SK-N-SH (cell line): ENCODE results near the gene SOAT2. TPM values are rescaled to one million over a fixed set of nuclear protein-coding genes. Genes with fewer than 3 reads are reported as not detected.

Source experiments
- CTCF ChIA-PET: fragments of 300-600, 350-600 bp; formaldehyde crosslinking; extraction: SDS; loops from one replicate; lab custom pipeline; 2021; lab: Yijun Ruan, JAX
- POLR2A ChIA-PET: fragments of 350-600 bp; sonication (Branson Sonifier 250); formaldehyde crosslinking; extraction: SDS; loops from one replicate; lab custom pipeline; 2020; ENCODE audit warnings: antibody characterized with exemption, inconsistent platforms; lab: Yijun Ruan, JAX
- DNase-seq: peaks from one replicate; pipeline ENCODE4 v3.0.0; 2012
- H2AFZ ChIP-seq: fragments of 200-600 bp; sonication (generic); 2 replicates; pipeline ENCODE4 v1.8.1; 2016; ENCODE audit warnings: antibody characterized with exemption, mild to moderate bottlenecking, low read depth
- H3F3A ChIP-seq: fragments of 200-600 bp; sonication (generic); replicated peaks from 2 replicates; pipeline ENCODE3; 2016; ENCODE audit warnings: antibody characterized with exemption, mild to moderate bottlenecking; ENCODE audit not compliant: insufficient read depth
- H3K27ac ChIP-seq, 2 experiments: fragments of 200-500 bp in 1 of 2; fragments of 200-600 bp in 1 of 2; sonication (Bioruptor generic) in 1 of 2; sonication (generic), shearing (Covaris generic) in 1 of 2; 2 replicates each; pipeline versions ENCODE4 v1.5.1 to v1.6.1; 2014 to 2016; ENCODE audit warnings: low read depth in 2 of 2, inconsistent platforms in 1 of 2, low read length in 1 of 2, mild to moderate bottlenecking in 1 of 2, mixed read lengths in 1 of 2
- H3K27me3 ChIP-seq: fragments of 200-600 bp; sonication (generic), shearing (Covaris generic); 2 replicates; pipeline ENCODE4 v1.6.1; 2016; ENCODE audit warnings: mixed run types; ENCODE audit not compliant: insufficient read depth
- H3K36me3 ChIP-seq, 2 experiments: fragments of 200-500 bp in 1 of 2; fragments of 200-600 bp in 1 of 2; sonication (Bioruptor generic) in 1 of 2; sonication (generic) in 1 of 2; replicated peaks in 1 of 2; 2 replicates each; pipeline versions ENCODE3 to v1.5.1; 2014 to 2016; ENCODE audit warnings: low read length in 1 of 2, mild to moderate bottlenecking in 1 of 2; ENCODE audit not compliant: insufficient read depth in 2 of 2, control insufficient read depth in 1 of 2
- H3K4me1 ChIP-seq, 2 experiments: fragments of 200-500 bp in 1 of 2; fragments of 200-600 bp in 1 of 2; sonication (Bioruptor generic) in 1 of 2; sonication (generic), shearing (Covaris generic) in 1 of 2; 2 replicates each; pipeline versions ENCODE4 v1.5.1 to v1.6.1; 2014 to 2016; ENCODE audit warnings: low read depth in 1 of 2, low read length in 1 of 2, mixed run types in 1 of 2; ENCODE audit not compliant: insufficient read depth in 2 of 2, control insufficient read depth in 1 of 2
- H3K4me2 ChIP-seq: fragments of 200-600 bp; sonication (generic), shearing (Covaris generic); 2 replicates; pipeline ENCODE4 v1.6.1; 2017; ENCODE audit warnings: mixed run types
- H3K4me3 ChIP-seq, 2 experiments: fragments of 200-500 bp in 1 of 2; fragments of 200-600 bp in 1 of 2; sonication (Bioruptor generic) in 1 of 2; sonication (generic), shearing (Covaris generic) in 1 of 2; 2 replicates each; pipeline versions ENCODE4 v1.5.1 to v1.8.1; 2014 to 2016; ENCODE audit warnings: low read depth in 2 of 2, inconsistent platforms in 1 of 2, low read length in 1 of 2, mild to moderate bottlenecking in 1 of 2, mixed read lengths in 1 of 2, moderate library complexity in 1 of 2
- H3K79me2 ChIP-seq: fragments of 200-600 bp; sonication (generic); 2 replicates; pipeline ENCODE4 v1.8.1; 2017; ENCODE audit warnings: mild to moderate bottlenecking; ENCODE audit not compliant: insufficient read depth
- H3K9ac ChIP-seq: fragments of 200-600 bp; sonication (generic); 2 replicates; pipeline ENCODE4 v1.6.1; 2017; ENCODE audit warnings: mixed run types
- H3K9me2 ChIP-seq: fragments of 200-600 bp; sonication (generic); 2 replicates; pipeline ENCODE4 v1.6.1; 2017; ENCODE audit warnings: mixed run types
- H3K9me3 ChIP-seq: fragments of 200-600 bp; sonication (generic); 2 replicates; pipeline ENCODE4 v1.6.1; 2017; ENCODE audit warnings: mixed run types, mild to moderate bottlenecking, moderate library complexity
- H4K20me1 ChIP-seq: fragments of 200-600 bp; sonication (generic); 2 replicates; pipeline ENCODE4 v1.6.1; 2017; ENCODE audit warnings: mild to moderate bottlenecking, mixed run types; ENCODE audit not compliant: insufficient read depth
- CHD2 ChIP-seq: fragments of 150-350 bp; IDR thresholded peaks from 2 replicates; pipeline ENCODE4 v1.6.1; 2018; ENCODE audit warnings: low read length; ENCODE audit not compliant: partially characterized antibody
- EP300 ChIP-seq, 2 experiments: IDR thresholded peaks; 2 replicates each; pipeline versions ENCODE4 v1.4.0 to v1.6.1; 2012; ENCODE audit warnings: borderline replicate concordance in 1 of 2, low read depth in 1 of 2, low read length in 1 of 2
- EZH2phosphoT487 ChIP-seq: fragments of 200-600 bp; sonication (generic); IDR thresholded peaks from 2 replicates; pipeline ENCODE4 v1.6.1; 2017; ENCODE audit warnings: low read depth, mixed run types, mild to moderate bottlenecking, antibody characterized with exemption, moderate library complexity, borderline replicate concordance
- FOSL2 ChIP-seq: IDR thresholded peaks from 2 replicates; pipeline ENCODE4 v1.4.0; 2012; ENCODE audit warnings: low read depth, mild to moderate bottlenecking, moderate library complexity, borderline replicate concordance
- GABPA ChIP-seq: IDR thresholded peaks from 2 replicates; pipeline ENCODE4 v1.4.0; 2012; ENCODE audit warnings: low read depth, mild to moderate bottlenecking
- GATA2 ChIP-seq: sonication (generic); formaldehyde crosslinking; IDR thresholded peaks from 2 replicates; pipeline ENCODE4 v1.5.0; 2020; ENCODE audit warnings: mild to moderate bottlenecking, missing genetic modification reagents
- JUND ChIP-seq: IDR thresholded peaks from 2 replicates; pipeline ENCODE4 v1.4.0; 2012
- MXI1 ChIP-seq: IDR thresholded peaks from 2 replicates; pipeline ENCODE4 v1.6.1; 2012; ENCODE audit warnings: mild to moderate bottlenecking, low read depth, low read length, improper control_type of control experiment
- RAD21 ChIP-seq: IDR thresholded peaks from 2 replicates; pipeline ENCODE4 v1.6.1; 2012; ENCODE audit warnings: mild to moderate bottlenecking, low read length
- RXRA ChIP-seq: IDR thresholded peaks from 2 replicates; pipeline ENCODE4 v1.4.0; 2012; ENCODE audit warnings: low read depth, mild to moderate bottlenecking, borderline replicate concordance
- SMC3 ChIP-seq: IDR thresholded peaks from 2 replicates; pipeline ENCODE4 v1.6.1; 2012; ENCODE audit warnings: low read depth, low read length, improper control_type of control experiment
- TCF12 ChIP-seq: IDR thresholded peaks from 2 replicates; pipeline ENCODE4 v1.4.0; 2012
- TEAD4 ChIP-seq: IDR thresholded peaks from 2 replicates; pipeline ENCODE4 v1.4.0; 2012; ENCODE audit warnings: mild to moderate bottlenecking, borderline replicate concordance; ENCODE audit not compliant: insufficient read depth
- YY1 ChIP-seq: IDR thresholded peaks from 2 replicates; pipeline ENCODE4 v1.4.0; 2012; ENCODE audit warnings: low read depth, mild to moderate bottlenecking
- WGBS: methylation state at CpG from one replicate; pipeline ENCODE4 v1.1.6; 2017; ENCODE audit warnings: low lambda C conversion rate; 5-methylcytosine and 5-hydroxymethylcytosine counted together
- polyA plus RNA-seq, 3 experiments: library from polyadenylated mRNA; depleted of rRNA; stranded (reverse); fragments of >200 nt; gene quantifications; 2 replicates each; pipeline ENCODE4 v1.2.3, GENCODE V29; 2012
- TF ChIP-seq, protein P1 (sequence below): fragments of 150-350 bp; IDR thresholded peaks from 2 replicates; pipeline ENCODE4 v1.6.1; 2016; ENCODE audit warnings: mild to moderate bottlenecking, low read depth, low read length
- TF ChIP-seq, protein P2 (sequence below): IDR thresholded peaks from 2 replicates; pipeline ENCODE4 v1.4.0; 2012; ENCODE audit warnings: low read depth, borderline replicate concordance
- TF ChIP-seq, protein P3 (sequence below): IDR thresholded peaks from 2 replicates; pipeline ENCODE4 v1.4.0; 2012; ENCODE audit warnings: low read depth

SOAT2 gene
- polyA plus RNA-seq, 1 of the 3 experiments (the other 2 are of a cell fraction): 0.18 TPM

DNA sequence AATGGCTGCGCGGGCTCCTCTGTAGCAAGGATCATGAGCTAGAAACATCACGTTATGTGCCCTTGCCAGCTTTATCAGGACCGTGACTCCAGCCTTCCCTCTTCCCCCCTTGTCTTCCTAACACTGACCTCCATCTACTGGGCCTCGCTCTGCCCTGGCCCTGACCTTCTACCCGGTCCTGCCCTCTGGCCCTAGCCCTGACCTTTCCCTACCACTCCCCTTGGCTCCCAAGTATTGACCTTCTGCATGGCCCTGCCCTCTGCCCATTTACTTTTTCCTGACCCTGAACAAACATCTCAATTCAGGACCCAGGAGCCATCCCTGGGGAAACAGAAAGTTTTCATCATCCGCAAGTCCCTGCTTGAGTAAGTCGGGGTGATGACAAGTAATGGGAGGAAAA, 2.0 kb downstream of the SOAT2 start:
- ChIA-PET CTCF (interaction anchor here (1.1 to 2.4 kb wide), 2 partner anchors 39 to 247 kb away, joined by 3 to 18 read pairs; no protein-coding TSS in a partner anchor), POLR2A (no interaction called here)

DNA sequence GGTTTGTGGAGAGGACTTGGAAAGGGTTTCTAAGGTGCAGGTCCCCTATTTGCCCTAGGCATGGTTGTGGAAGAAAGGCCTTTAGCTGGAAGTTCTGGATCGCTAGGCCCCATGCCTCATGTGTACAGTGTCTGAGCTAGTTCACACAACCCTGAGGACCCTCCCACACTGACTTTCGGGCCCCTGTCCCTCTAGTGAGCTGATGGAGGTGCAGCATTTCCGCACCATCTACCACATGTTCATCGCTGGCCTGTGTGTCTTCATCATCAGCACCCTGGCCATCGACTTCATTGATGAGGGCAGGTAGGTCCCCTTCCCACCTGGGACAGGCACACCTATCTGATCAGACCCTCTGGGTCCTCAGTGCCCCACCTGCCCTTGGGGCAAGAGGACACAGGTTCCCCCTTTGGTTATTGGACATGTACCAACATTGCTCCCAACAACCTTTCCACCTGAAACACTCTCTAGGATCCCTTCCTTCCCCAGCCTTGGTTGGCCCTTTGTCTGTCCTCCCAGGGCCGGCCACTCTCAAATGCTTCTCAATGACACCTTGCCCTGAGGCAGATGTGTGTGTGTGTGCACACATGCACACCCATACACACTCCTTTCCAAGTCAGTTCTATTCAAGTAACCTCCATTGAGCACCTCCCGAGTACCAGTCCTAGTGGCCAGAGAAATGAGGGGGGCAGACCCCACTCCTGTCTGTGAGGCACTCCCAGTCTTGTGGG, 2.6 kb downstream of the SOAT2 start:
- H3K9me2 ChIP-seq: no peaks in the 10 kb centered on the region
- TF ChIP-seq CHD2 (no peak), GATA2 (CRISPR knock-in tag) (no peak), TCF12 (no peak), FOSL2 (no peak), GABPA (no peak), JUND (no peak), EZH2phosphoT487 (no peak), MXI1 (no peak), YY1 (no peak)
- TF ChIP-seq, protein P1, sequence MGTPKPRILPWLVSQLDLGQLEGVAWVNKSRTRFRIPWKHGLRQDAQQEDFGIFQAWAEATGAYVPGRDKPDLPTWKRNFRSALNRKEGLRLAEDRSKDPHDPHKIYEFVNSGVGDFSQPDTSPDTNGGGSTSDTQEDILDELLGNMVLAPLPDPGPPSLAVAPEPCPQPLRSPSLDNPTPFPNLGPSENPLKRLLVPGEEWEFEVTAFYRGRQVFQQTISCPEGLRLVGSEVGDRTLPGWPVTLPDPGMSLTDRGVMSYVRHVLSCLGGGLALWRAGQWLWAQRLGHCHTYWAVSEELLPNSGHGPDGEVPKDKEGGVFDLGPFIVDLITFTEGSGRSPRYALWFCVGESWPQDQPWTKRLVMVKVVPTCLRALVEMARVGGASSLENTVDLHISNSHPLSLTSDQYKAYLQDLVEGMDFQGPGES: no peak
- TF ChIP-seq, protein P2, sequence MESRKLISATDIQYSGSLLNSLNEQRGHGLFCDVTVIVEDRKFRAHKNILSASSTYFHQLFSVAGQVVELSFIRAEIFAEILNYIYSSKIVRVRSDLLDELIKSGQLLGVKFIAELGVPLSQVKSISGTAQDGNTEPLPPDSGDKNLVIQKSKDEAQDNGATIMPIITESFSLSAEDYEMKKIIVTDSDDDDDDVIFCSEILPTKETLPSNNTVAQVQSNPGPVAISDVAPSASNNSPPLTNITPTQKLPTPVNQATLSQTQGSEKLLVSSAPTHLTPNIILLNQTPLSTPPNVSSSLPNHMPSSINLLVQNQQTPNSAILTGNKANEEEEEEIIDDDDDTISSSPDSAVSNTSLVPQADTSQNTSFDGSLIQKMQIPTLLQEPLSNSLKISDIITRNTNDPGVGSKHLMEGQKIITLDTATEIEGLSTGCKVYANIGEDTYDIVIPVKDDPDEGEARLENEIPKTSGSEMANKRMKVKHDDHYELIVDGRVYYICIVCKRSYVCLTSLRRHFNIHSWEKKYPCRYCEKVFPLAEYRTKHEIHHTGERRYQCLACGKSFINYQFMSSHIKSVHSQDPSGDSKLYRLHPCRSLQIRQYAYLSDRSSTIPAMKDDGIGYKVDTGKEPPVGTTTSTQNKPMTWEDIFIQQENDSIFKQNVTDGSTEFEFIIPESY: no peak
- no peaks in the 10 kb centered on the region for H3K9me3 ChIP-seq
- H4K20me1 ChIP-seq: no peaks in the 10 kb centered on the region
- DNase-seq: no peak
- H3K9ac ChIP-seq: no peak overlapping the region
- peaks cover 5 to 6% of the 10 kb centered on the region in 2 experiments for H3K36me3 ChIP-seq
- H3K4me2 ChIP-seq: no peak overlapping the region
- no peaks in the 10 kb centered on the region for H3K27me3 ChIP-seq
- no peaks in the 10 kb centered on the region for H3F3A ChIP-seq
- peaks cover 0 to 10% of the 10 kb centered on the region in 2 experiments; a peak in 1 of 4 replicates for H3K4me1 ChIP-seq
- WGBS: 72% methylated on average over 5 of the region's 7 CpGs
- no peaks in the 10 kb centered on the region for H3K79me2 ChIP-seq
- no peak overlapping the region for H3K4me3 ChIP-seq
- H3K27ac ChIP-seq: no peak overlapping the region; a peak in 1 of 4 replicates
- ChIA-PET POLR2A (no interaction called here), CTCF (interaction anchor here (0.8 to 2.4 kb wide), 3 partner anchors 34 to 246 kb away, joined by 3 to 18 read pairs (median 3); no protein-coding TSS in a partner anchor)
- no peak overlapping the region for H2AFZ ChIP-seq

More for the DNA sequence above, 2.0 kb downstream of the SOAT2 start:
- H3K27me3 ChIP-seq: no peaks in the 10 kb centered on the region
- H3K79me2 ChIP-seq: no peaks in the 10 kb centered on the region
- peaks cover 5% of the 10 kb centered on the region for H3F3A ChIP-seq
- H3K9me2 ChIP-seq: no peaks in the 10 kb centered on the region
- H3K27ac ChIP-seq: no peak overlapping the region
- DNase-seq: no peak
- H3K9ac ChIP-seq: no peak overlapping the region
- no peak overlapping the region for H3K4me3 ChIP-seq
- 90% methylated on average over 8 of the region's 8 CpGs for WGBS
- no peaks in the 10 kb centered on the region for H3K9me3 ChIP-seq
- TF ChIP-seq EZH2phosphoT487 (no peak), EP300 (IDR thresholded peaks at IDR 0.05; ENCODE audit: borderline replicate concordance in 1 of 2, low read depth in 1 of 2, low read length in 1 of 2) (no peak), SMC3 (no peak), RXRA (no peak), TCF12 (no peak), JUND (no peak), RAD21 (no peak), MXI1 (no peak), TEAD4 (no peak)
- TF ChIP-seq, protein P2: no peak
- TF ChIP-seq, protein P3, sequence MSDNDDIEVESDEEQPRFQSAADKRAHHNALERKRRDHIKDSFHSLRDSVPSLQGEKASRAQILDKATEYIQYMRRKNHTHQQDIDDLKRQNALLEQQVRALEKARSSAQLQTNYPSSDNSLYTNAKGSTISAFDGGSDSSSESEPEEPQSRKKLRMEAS: no peak
- H3K4me2 ChIP-seq: no peak overlapping the region
- peaks cover 0 to 10% of the 10 kb centered on the region in 2 experiments; a peak in 1 of 4 replicates for H3K4me1 ChIP-seq
- H4K20me1 ChIP-seq: no peaks in the 10 kb centered on the region
- H2AFZ ChIP-seq: no peak overlapping the region
- peaks cover 5 to 8% of the 10 kb centered on the region in 2 experiments for H3K36me3 ChIP-seq
